HT-29 (cell line): ENCODE data around the gene MSL2. TPM values are rescaled to one million over a fixed set of nuclear protein-coding genes. Genes with fewer than 3 reads are reported as not detected.
A peak's percentile ranks its signal among the peaks of the same experiment; 100 is the strongest.
"Not testable (repeated sequence)": the region's sequence is repeated elsewhere in the genome, so short reads cannot be mapped to it uniquely, and the experiment has no call there.

Experiments
- DNase-seq: peaks from one replicate; pipeline ENCODE4 v3.0.0-alpha.2; 2015; ENCODE audit warnings: low spot score
- total RNA-seq: library from RNA; depleted of rRNA; stranded (reverse); fragments of >200 nt; shearing (Covaris generic); gene quantifications from 2 replicates; pipeline ENCODE4 v1.2.3, GENCODE V29; 2014; rRNA removed

MSL2 gene, protein sequence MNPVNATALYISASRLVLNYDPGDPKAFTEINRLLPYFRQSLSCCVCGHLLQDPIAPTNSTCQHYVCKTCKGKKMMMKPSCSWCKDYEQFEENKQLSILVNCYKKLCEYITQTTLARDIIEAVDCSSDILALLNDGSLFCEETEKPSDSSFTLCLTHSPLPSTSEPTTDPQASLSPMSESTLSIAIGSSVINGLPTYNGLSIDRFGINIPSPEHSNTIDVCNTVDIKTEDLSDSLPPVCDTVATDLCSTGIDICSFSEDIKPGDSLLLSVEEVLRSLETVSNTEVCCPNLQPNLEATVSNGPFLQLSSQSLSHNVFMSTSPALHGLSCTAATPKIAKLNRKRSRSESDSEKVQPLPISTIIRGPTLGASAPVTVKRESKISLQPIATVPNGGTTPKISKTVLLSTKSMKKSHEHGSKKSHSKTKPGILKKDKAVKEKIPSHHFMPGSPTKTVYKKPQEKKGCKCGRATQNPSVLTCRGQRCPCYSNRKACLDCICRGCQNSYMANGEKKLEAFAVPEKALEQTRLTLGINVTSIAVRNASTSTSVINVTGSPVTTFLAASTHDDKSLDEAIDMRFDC
- total RNA-seq = 7.7 and 8.2 TPM in 2 replicates

DNA sequence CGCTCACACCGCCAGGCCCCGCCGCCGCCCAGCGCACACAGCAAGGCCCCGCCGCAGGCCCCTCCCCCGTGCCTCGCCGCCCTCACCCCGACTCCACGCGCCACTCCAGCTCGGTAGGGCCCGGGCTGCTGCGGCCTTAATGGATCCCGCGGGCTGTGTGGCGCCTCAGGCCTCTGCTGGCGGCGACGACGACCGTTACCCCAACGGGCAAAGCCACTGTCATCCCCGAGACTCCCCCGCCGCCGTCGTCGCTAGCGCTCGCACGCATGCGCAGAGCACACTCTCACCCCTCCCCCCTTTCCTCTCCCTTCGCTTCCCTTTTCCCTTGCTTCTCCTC is at the start of gene MSL2:
Gene MSL2, minus strand, starts transcription at position 272 of the 337 bp plus-strand sequence. CDS start 1,222 bp downstream, outside the sequence.
- no peak for DNase-seq

DNA sequence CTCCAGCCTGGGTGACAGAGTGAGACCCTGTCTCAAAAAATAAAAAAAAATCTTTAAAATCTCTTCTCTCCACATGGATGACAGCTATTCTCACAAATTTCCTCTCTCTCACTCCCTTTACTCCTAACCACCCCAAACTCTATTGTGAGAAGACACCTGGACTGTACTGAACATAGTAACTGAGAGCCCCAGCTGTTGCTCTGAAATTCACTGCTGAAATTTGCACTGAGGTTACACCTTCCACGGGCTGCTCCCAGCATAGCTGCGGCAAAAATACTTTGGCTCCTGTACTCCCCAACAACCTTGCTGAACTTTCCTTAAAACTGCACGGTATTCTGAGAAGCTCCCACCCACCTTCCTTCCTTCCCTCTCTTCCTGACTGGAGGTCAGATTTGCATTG is 49.6 kb upstream of the MSL2 start:
- DNase-seq = no peak

DNA sequence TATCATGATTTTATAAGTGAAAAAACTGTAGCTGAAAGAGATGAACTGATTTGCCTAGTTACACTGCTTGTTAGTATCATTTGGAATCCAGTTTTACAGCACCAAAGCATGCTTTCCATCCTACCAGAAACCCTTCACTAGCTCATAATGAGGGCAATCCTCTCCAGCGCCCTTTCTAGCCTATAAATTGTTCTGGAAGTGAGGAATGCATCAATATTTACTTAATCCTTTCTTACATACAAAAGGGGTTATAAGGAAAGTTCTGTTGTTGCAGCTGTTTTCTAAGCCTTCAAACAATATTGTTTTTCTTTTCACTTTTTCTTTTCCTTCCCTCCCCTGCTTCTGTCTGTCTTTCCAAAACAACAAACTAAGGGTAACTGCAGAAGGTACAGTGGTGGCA is 43.0 kb upstream of the MSL2 start:
- DNase-seq = no peak

DNA sequence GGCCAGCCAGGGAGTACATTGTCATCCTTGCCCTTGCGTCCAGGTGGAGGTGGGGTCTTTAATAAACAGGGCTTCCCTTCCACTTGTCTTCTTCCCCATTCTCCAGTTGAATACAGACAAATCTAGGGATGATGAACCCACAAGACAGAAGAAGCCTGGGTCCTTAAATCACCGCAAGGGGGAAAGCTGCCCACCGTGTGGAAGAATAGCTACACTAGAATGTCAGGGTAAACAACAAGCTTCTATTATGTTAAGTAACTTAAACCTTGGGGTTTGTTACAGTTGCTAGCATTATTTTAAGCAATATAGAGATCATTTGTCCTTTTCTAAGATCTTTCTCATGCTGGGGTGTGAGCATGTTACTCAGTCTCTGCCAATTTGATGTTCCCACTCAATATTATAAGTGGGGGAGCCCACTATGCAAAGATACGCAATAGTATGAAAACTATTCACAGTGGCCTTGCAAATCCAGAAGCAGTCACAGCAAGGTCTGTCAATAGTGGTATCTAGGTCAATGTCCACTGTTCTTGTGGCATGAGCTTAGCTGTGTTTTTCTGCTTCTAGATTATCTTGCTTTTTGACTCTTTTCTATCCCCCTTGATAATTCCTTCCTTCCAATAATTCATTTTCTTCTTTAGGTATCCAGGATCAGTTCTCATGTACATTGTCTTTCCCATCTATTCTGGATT is 42.0 kb upstream of the MSL2 start:
- DNase-seq = no peak

DNA sequence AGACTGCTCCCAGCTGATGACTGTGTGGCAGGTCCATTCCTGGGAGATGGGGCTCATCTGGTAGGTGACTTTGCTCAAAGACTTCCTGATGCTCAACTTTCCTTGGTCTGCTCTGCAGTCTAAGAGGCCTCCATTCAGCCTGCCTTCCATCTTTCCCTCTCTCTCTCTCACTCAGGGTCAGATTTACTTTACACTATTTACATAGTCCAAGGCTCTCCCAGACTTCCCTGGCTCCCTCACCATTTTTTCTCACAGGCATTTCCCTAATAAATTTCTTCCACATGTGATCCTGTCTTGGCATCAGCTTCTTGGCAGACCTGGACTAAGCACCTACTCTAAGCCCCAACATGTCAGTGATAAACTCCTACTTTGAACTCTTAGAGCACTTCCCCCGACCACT is 41.0 kb upstream of the MSL2 start:
- no peak for DNase-seq

DNA sequence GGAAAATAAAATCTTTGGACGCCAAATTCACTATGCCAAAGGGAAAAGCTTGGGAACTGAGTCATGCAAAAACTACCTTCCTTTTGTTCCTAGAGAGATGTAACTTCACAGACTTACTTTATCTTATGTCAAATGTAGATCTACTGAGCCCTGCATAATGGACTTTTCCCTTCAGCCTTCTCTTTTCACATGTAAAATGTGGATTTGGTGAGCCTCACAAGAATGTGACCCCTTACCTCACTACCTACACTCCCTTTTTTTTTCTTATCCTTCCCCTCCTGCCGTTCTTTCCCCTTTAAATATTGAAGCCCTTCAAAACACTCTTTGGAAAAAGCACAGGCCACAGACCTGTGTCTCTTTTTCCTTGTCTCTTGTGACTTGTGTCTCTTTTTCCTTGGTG is 40.0 kb upstream of the MSL2 start:
- DNase-seq = no peak

DNA sequence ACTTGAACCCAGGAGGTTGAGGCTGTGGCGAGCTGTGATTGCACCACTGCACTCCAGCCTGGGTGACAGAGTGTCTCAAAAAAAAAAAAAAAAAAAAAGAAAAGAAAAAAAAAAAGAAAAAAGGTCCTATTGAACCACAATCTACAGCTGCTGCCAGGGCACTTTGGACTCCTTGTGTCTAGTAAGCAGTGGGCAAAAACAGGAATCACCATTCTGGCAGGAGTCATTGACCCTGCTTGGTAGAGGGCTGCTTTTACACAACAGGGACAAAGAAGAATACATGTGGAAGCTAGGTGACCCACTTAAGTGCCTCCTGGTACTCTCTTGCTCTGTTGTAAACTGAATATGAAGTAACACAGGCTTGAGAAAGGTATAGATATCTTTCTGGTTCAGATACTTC is 39.4 kb upstream of the MSL2 start:
- DNase-seq = no peak

DNA sequence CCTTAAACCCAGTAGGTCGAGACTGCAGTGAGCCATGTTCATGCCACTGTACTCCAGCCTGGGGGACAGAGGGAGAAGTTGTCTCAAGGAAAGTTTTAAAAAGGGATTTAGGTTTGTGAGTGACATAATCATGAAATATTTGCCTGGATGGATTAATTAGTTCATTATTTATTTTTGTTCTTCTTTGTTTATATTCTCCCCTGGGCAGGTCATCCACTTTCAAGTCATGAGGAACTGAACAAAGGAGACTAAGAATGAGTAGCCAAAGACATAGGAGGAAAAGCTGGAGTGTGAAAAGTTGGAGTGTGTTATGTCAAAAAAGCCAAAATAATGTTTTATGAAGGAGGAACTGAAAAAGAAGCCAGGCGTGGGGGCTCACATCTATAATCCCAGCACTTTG is 36.3 kb upstream of the MSL2 start:
- DNase-seq = no peak

DNA sequence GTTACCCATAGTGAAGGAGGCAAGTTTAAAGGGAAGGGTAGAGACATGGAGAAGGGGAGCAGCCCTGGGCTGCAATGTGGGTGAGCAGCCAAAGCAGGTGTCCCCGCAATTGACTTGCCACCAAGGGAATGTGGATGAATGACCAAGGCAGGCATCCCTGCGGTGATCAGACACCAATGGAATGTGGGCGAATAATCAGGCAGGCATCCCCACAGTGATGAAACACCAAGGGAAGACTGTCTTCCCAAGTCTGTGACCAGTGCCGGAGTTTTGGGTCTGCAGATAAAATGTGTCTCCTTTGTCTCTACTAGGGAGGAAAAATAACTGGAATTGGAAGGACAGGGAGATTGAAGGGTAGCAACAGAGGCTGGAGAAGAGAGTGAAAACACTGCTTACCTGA is 26.6 kb upstream of the MSL2 start:
- not testable (repeated sequence) for DNase-seq

DNA sequence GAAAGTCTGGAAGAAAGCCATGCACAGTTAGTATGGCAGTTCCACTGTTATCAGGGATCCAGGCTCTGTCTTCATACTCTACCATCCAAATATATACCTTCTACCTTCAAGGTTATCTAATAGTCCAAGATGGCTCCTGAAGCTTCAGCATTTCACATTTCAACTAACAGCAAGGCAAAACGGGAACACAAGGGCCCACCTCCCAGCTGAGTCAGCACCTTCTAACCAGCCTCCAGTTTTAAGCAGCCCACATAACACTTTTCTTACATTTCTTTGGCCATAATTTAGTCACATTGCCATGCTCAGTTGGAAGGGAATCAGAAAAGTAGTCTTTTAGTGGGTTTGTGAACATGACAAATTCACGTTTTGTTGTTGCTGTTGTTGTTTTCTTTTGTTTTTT is 15.4 kb upstream of the MSL2 start:
- DNase-seq = no peak

DNA sequence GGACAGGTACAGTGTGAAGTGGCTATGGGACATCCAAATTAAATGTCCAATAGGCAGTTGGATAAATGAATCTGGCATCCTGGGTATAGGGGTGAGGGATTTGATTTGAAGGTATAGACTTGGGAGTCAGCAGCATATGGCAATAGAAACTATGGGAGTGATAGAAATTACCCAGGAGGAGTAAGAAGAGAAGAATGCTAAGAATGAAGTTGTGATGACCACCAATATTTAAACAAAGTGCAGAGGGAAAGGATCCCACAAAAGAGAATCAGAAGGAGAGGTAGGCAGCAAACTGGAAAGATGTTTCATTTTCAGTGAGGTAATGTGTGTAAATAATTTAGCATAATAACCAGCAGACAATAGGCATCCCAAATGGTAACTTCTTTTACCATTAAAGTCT is 13.8 kb upstream of the MSL2 start:
- no peak for DNase-seq

DNA sequence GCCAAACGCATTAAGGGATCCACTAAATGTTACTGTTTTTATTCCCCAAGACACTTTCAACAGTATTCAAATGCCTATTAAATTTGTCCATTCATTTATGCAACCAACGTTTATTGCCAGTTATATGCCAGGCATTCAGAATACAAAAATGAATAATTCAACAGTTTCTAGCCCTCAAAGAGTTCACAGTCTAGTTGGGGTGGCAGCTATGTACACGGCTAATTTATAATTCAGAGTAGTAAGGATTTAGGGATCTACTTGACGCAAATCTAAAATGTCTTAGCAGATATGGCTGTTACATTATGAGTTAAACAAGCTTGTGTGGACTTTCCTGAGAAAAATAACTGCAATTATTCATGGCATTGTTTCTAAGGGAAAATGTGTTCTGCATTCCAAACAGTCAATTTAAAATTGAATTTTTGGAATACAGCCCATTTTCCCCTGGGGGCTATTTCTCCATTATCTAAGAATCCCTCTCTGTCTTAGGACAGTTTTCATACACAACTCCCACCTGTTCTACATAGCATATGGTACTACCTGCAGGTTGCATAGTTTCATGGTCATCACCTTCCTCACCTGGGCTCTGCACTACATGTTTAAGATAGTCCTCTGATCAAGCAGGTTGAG is 11.5 kb upstream of the MSL2 start:
- no peak for DNase-seq

DNA sequence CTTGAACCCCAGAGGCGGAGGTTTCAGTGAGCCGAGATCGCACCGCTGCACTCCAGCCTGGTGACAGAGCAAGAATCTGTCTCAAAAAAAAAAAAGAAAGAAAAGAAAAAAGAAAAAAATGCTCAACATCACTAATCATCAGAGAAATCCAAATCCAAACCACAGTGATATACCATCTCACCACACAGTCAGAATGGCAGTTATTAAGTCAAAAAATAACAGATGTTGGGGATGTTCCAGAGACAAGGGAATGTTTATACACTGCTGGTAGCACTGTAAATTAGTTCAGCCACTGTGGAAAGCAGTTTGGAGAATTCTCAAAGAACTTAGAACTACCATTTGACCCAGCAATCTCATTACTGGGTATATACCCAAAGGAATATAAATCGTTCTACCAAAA is 3.1 kb upstream of the MSL2 start:
- not testable (repeated sequence) for DNase-seq

DNA sequence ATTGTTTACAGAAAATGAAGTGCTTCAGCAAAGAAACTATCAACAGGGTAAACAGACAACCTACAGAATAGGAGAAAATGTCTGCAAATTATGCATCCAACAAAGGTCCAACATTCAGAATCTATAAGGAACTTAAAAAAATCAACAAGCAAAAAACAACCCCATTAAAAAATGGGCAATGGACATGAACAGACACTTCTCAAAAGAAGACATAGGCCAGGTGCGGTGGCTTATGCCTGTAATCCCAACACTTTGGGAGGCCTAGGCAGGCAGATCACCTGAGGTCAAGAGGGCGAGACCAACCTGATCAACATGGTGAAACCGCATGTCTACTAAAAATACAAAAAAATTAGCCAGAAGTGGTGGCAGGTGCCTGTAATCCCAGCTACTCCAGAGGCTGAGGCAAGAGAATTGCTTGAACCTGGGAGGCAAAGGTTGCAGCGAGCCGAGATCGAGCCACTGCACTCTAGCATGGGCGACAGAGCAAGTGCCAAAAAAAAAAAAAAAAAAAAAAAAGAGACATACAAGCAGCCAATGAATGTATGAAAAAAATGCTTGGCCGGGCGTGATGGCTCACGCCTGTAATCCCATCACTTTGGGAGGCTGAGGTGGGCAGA is 2.4 kb upstream of the MSL2 start:
- DNase-seq = not testable (repeated sequence)

DNA sequence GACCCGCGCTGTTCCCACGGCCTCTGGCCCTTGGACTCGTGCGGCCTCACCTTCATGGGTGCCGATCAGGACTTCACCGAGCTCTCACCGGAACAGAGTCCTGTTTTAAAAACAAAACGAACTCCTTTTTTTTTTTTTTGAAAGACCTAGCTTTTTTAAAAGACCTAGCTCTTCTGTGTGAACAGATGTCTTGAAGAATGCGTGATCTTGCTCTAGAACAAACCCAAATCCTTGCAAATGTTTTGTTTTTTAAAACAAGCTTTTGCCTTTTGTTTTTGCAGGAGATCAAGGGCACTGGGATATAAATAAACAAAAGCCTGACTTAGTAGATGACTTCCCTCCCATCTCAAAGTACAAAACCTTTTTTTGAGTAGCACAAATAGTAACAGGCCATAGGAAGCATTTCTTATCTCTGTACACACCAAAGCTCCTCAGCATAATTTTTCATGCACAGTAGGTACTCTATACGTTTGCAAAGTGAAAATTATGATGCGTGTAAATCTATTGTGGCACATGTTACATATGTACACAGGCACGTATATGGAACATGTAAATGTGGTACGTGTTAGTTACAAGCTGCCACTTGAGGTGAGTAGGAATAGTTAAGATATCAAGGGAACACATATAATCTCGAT is 1.1 kb upstream of the MSL2 start:
- peak; percentile 59 for DNase-seq

DNA sequence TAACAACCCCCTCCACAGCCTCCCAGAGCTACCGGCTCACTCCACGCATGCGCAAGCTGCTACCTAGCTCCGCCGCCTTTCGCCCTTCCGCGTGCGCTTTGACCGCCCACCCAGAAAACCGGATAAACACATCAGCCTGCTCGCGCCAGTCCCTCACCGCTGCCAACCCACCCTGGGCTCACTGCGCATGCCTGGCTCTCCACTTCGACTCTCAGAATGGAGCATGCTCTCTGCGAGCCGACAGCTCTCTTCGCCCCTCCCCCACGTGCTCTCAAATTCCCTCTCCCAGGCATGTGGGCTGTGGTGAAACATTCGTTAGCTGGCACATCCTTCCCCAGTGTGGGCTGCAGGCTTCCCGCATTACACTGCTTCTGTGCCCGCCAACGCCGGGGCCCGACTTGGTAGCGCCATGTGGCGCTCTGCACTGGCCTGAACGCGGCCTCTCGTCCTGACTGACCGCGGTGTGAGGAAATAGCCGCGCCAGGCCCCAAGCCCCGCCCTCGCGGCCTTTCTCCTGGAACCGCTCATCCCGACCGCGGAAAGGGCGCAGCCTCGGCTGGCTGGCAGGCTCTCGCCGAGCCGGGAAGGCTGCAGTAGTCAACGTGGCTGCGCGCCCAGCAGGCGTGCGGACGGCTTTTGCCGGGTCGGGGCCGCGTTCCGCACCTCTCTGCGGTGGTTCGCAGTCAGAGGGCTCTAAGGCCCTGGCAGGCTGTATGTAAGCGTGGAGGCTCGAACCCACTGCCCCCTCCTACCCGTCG is 445 bp upstream of the MSL2 start:
- peak; percentile 99 for DNase-seq

DNA sequence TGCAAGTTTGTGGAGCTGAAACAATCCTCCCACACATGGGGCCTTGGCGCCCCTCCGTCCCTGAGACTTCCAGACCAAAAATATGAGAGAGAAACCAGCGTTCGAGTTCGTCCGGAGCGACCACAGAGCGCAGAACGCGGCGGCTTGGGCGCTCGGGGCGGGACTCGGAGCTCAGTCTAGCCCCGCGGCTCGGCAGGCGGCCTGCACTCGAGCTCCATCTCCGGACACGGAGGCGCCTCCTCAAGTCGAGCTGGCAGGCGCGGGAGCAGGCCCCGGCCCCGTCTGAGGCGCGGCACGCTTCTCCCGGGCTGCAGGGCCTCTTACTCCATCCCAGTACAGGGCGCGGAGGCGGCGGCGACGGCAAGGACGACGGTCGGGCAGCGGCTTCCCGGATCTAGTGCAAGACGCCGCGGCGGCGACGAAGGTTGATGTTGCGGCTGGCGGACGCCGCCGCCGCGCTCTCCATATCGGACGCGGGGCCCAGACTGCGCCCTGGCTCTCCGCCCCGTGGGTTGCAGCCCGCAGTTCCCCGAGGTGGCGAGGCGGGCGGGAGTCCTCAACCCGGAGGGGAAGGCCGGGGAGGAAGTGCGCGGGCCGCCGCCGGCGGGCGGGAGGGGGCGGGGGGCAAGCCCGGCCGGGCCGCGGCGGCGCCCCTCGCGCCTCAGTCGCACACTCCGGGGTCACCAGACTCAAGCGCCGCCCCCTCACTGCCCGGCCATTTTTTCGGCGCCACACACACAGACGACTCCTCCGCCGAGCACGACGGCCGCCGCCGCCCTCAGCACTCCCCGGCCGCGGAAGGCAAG is 674 bp downstream of the MSL2 start:
- peak; percentile 55 for DNase-seq

DNA sequence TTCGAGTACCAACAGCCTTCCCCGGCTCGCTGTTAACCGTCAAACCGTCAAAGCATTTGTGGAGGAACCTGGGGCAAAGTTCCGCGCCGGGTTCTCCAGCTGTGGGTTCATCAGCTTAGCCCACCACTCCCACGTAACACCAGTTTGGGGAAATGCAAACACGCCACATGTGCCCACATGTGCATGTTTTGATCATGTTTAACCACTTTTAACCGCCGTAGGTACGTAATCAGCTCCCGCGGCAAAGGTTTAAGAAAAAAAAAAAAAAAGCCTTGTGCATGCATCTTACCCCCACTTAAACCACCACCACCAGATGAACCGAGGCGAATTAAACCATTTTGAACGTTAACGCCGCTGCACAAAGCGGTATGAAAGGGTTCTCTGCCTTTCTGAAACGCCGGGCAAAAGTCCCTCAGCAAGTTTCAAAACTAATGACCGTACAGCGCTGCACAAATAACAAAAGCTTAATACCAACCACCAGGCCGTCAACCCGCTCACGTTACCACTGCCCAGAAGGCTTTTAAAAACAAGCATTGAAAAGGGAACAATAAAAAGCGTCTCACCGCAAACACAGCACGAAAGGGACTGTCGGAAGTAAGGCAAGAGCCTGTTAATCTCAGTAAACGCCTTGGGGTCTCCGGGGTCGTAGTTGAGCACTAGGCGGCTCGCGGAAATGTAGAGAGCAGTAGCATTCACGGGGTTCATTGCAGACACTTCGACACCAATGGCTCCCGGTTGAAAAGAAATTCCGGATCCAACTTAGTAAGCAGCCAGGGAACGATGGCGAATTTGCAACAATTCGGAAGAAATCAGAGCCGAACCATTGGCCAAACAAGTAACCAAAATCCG is 1.5 kb downstream of the MSL2 start:
- DNase-seq = peak; percentile 28
